Pulmonary artery endothelial cell (primary cell): Measurements from ENCODE around the gene FBXO48. TPM values are rescaled to one million over a fixed set of nuclear protein-coding genes. Genes with fewer than 3 reads are reported as not detected.
"Not testable (repeated sequence)": the region's sequence is repeated elsewhere in the genome, so short reads cannot be mapped to it uniquely, and the experiment has no call there.

Source experiments
- DNase-seq: peaks from one replicate; pipeline ENCODE4 v3.0.0-alpha.2; 2011; ENCODE audit warnings: low read depth, low spot score
- total RNA-seq: library from RNA; depleted of rRNA; stranded (reverse); fragments of >200 nt; gene quantifications from 2 replicates; pipeline ENCODE4 v1.2.3, GENCODE V29; 2014

Gene FBXO48
- 0.20 and 0.39 TPM in 2 replicates for total RNA-seq

DNA sequence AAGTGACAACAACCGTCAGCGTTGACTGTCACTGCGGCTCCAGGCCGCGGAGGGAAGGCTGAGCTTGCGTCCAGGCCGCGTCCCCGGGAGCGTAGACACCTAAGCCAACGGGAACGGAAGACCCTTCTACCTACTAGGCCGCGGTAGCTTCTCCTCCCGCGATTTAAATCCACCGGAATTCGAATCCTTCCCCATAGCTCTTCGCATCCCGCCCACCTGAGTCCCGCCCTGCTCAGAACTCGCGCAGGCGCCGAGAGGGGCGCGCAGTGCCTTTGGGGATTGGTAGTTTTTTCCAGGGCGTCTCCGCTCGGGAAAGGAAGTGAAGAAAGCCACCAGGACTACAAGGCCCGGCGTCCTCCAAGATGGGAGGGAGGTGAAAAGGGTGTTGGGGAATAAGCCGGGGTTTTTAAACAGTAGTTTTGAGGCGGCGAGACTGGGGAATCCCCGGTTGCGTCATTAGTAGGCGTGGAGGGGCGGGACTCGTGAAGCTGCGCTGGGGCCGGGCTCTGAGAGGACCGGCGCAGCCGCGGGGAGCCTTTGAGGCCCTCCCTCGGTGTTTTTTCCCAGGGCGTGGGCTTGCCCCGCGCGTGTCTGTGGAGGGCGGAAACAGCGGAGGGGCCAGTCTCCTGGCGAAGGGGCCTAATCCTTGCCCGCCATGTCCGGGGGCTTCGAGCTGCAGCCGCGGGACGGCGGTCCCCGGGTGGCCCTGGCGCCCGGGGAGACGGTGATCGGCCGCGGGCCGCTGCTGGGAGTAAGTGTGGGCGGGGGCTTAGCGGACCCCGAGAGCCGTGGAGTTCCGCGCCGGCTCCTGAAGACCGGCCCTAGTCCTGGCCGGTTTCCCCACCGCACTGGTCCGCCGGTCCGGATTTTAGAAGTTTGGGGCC lies at the start of gene FBXO48, which contains the start of gene APLF:
Gene FBXO48 (minus strand): TSS at position 218 of the 884 bp plus-strand sequence. CDS start 2,149 bp downstream, outside the sequence.
Gene APLF (plus strand): TSS at position 509 of the 884 bp plus-strand sequence. CDS start 147 bp downstream, at position 656.
- DNase-seq = peak; percentile 97

- DNase-seq = no peak
These were observed 49.2 kb upstream of the FBXO48 start for GRCh38 chr2:68516051-68516955.

GRCh38 chr2:68514316-68514929 lies 47.3 kb upstream of the FBXO48 start:
- no peak for DNase-seq

- no peak for DNase-seq
These were observed 45.9 kb upstream of the FBXO48 start for GRCh38 chr2:68512966-68513365.

- no peak for DNase-seq
These were observed 45.2 kb upstream of the FBXO48 start for GRCh38 chr2:68512326-68512725.

DNA sequence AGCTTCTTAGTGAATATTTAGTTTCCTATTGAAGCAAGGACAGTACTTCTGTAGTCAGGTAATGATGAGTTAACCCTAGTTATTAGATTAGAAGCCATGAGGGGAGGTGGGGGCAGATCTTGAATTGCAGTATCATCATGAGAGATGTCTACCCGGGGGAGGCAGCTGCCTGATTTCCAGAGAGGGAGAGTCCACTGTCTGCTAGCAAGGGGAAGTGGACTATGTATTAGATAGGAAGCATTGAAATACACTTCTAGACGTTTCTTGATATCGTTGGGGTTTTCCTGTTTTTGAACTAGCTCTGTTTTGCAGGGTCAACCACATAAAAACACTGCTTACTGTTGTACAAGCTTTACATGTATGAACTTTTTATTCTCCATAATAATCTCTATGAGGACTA lies 39.1 kb upstream of the FBXO48 start:
- no peak for DNase-seq

DNA sequence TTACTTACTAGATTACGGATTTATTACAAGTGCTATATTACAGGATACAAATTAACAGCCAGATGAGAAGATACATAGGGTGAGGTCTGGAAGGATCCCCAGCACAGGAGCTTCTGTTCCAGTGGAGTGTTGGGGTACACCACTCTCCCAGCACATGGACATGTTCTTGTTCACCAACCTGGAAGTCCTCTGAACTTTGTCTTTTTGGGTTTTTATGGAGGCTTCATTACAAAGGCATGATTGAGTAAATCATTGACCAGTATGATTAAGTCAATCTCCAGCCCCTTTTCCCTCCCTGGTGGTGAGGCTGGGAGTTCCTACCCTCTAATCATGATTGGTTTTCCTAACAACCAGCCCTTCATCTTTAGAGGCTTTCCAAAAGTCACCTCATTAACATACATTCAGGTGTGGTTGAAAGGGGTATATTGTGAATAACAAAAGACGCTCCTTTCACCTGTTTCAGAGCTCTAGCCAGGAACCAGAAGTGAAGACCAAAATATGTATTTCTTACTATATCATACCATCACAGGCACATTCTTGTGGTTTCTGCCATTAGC lies 38.6 kb upstream of the FBXO48 start:
- no peak for DNase-seq

- DNase-seq = no peak
These were observed 34.7 kb upstream of the FBXO48 start for GRCh38 chr2:68501768-68502167.

DNA sequence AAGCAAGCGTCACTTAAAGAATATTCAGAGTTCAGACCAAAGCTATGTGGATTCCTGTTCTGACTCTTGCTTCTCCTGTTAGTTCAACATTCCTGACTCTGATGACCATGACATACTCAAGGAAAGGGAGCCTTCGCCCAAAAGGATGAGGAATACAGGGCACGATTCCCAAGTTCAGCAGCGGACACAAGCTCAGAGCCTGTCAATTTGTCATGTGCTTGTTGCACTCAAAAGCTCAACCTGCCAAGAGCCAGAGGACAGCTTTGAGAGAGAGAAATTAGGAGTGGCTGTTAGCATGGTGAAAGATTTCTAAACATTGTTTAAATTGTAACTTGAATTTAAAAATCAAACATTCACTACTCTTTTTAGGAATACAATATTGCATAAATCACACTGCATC lies 33.6 kb upstream of the FBXO48 start:
- no peak for DNase-seq

GRCh38 chr2:68499133-68499532 lies 32.0 kb upstream of the FBXO48 start:
- DNase-seq = no peak

GRCh38 chr2:68491582-68491981 lies 24.5 kb upstream of the FBXO48 start:
- DNase-seq = no peak

GRCh38 chr2:68489282-68489681 lies 22.2 kb upstream of the FBXO48 start:
- DNase-seq = no peak

DNA sequence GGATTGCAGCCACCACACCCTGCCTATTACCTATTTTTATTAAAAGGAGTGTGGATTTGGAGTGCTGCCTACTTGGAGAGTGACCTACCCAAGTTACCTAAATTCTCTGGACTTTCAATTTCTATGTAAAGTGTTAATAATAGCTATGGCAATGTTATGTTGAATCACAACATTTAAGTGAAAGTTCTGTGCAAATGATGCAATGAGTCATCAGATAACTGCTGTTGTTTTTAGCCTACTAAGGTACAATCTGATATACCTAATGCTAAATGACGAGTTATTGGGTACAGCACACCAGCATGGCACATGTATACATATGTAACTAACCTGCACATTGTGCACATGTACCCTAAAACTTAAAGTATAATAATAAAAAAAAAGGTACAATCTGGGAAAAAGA lies 21.5 kb upstream of the FBXO48 start:
- not testable (repeated sequence) for DNase-seq

GRCh38 chr2:68487773-68488355 lies 20.8 kb upstream of the FBXO48 start:
- no peak for DNase-seq

DNA sequence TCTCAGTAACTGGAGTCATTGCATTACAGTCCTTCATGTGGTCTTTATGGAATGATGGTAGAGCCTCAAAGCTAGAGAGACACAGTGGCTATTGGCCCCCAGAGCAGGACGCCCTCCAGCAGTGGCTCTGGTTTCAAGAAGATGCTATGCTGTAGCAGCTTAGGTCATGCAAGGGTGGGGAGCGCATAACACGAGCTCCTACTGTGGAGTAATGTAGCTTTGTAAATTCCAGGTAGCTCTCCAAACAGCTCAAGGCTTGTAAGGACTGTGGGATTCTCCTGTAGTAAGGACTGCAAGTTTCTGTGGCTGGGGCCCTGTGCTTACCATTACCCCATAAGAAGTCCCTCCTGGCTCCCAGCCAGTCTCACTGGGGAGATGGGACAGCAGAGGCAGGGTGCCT lies 15.9 kb upstream of the FBXO48 start:
- no peak for DNase-seq

- no peak for DNase-seq
These were observed 15.3 kb upstream of the FBXO48 start for GRCh38 chr2:68482296-68482820.

DNA sequence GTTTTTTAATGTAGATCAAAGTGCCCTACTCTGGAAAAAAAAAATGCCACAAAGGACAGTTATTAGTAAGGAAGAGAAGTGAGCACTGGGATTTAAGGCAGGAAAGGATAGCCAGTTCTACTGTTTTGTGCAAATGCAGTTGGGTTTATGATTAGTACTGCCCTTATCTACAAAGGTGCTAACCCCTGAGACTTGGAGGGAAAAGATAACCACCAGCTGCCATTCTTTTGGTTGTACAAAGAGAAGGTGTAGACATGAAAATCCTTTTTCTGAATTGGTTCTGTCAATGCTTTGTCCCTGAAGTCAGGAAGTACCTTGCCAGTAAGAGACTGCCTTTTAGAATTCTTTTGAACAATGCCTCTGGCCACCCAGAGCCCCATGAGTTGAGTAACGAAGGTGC lies 11.6 kb upstream of the FBXO48 start:
- no peak for DNase-seq

DNA sequence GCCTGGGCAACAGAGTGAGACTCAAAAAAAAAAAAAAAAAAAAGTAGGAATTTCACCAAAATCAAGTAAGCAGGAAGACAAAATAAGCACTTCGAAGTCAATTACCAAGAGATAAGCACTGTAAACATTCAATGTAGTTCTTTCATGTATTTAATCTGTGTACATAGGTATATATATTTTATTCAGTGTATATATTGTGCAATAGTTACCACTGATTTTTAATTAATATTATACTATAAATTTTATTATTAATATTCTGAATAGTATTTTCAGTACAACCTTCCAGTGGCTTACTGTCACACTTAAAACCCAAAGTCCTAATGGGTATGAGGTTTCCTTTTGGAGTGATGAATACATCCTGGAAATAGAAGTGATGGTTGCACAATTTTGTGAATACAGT lies 9.4 kb upstream of the FBXO48 start:
- DNase-seq = no peak

- no peak for DNase-seq
These were observed 8.5 kb upstream of the FBXO48 start for GRCh38 chr2:68475576-68475975.

DNA sequence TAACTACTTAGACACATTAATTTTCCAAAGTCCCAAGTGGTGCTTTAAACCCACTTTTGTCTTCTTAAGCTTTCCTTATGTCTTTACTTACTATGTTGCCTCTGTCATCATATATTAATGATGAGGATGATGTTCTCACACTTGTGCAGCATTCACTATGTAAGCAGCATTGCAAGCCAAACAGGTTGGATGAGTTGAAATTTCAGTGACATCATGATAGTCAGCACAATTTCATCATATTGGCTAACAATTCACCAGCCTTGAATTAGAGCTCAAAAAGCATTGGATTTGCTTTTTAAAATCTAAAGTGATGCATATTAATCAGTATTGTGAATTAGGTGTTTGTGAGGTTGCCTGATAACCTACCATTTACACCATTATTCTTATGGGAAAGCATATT lies 8.0 kb upstream of the FBXO48 start:
- DNase-seq = no peak
